Hepatocyte (in vitro differentiated cells): Measurements from ENCODE around the gene MGAT5B.

ENCODE experiments used
- CTCF ChIP-seq: fragments of 200-600 bp; sonication (generic); IDR thresholded peaks from 2 replicates; pipeline ENCODE4 v1.5.1; 2016; ENCODE audit warnings: antibody characterized with exemption, mild to moderate bottlenecking; ENCODE audit not compliant: poor library complexity
- EZH2 ChIP-seq: fragments of 200-600 bp; sonication (generic); IDR thresholded peaks from 2 replicates; pipeline ENCODE4 v1.6.1; 2016; ENCODE audit warnings: antibody characterized with exemption, mild to moderate bottlenecking, borderline replicate concordance
- EZH2phosphoT487 ChIP-seq: fragments of 200-600 bp; sonication (generic); IDR thresholded peaks from one replicate; pipeline ENCODE4 v1.6.1; 2018; ENCODE audit warnings: antibody characterized with exemption, mild to moderate bottlenecking, low read depth, moderate library complexity; ENCODE audit not compliant: unreplicated experiment, severe bottlenecking

GRCh38 chr17:76879254-76879653 is 11.1 kb downstream of the MGAT5B start:
- no peak for TF ChIP-seq CTCF
- TF ChIP-seq EZH2, result no peak
- no peak for TF ChIP-seq EZH2phosphoT487
